CD4-positive, alpha-beta T cell treated with Interleukin-15 for 1 hour (primary cell): Measurements from ENCODE around the gene LCNL1.
"Not testable (repeated sequence)": the region's sequence is repeated elsewhere in the genome, so short reads cannot be mapped to it uniquely, and the experiment has no call there.

Source experiments
- DNase-seq: peaks from one replicate; pipeline ENCODE4 v3.0.0-alpha.2; 2020

LCNL1 gene

DNA sequence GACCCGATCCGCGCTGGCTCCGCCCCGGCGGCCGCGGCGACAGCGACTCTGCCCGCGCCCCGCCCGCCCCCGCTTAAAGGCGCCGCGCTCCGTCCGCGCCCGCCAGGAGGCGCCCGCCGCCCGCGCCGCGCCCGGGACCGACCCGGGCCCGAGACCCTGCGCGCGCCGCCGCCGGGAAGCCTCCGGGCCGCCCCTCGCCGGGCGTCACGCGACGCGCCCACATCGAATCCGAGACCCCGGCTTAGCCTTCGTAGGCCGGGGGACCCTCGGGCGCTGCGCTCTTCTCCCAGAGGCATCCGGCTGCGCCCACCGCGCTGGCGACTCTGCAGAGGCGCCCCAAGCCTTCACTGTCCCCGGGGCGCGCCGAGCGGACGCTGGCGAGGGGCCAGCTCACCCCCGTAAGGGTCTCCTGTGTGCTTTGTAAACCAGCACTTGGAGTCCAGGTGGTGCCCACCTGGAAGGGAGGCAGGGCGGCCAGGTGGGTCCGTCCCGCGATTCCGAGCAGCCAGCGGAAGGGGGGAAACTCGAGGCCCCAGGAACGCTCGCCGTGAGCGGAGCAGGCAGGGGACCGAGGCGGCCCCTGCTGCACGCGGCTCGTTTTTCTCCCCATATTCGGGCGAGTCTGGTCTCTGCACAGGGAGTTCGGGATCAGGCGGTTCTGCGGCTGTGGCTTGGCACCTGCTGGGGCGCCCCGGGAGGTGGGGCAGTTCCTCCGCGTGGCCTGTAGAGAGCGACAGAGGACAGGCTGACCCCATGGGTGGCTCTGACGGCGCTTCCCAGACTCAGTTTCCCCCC lies 45.7 kb downstream of the LCNL1 start:
- DNase-seq = peak; percentile 69

DNA sequence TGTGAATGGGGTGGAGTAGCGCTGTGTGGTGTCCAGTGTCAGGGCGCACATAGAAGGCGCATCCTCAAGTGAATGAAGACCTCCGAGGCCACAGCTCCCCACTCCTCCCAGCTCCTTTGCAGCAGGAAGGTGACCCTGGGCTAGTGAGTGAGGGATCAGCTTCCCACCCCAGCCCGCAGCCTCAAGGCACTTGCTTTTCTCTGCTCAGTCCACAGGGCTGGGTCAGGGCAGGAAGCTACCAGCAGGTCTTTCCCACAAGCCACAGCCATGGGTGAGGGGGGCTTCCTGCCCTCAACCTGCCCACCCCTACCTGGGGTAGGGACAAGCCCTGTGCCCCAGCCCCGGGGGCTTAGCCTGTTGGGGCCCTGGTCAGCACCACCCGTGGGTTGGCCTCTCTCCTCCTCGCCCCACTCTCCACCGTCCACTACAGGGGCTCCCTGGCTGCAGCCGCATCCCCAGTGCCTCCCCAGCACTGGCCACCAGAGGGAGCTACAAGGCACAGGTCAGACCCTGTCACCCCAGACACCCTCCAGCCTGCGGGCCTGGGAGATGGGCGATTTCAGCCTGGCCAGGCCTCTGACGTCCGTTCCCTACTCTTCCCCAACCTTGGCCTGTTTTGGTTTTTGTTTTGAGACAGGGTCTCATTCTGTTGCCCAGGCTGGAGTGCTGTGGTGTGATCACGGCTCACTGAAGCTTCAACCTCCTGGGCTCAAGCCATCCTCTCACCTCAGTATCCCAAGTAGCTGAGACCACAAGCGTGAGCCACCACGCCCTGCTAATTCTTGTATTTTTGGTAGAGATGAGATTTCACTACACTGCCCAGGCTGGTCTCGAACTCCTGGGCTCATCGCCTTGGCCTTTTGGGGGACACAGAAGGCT lies 46.5 kb downstream of the LCNL1 start:
- peak; percentile 70 for DNase-seq

DNA sequence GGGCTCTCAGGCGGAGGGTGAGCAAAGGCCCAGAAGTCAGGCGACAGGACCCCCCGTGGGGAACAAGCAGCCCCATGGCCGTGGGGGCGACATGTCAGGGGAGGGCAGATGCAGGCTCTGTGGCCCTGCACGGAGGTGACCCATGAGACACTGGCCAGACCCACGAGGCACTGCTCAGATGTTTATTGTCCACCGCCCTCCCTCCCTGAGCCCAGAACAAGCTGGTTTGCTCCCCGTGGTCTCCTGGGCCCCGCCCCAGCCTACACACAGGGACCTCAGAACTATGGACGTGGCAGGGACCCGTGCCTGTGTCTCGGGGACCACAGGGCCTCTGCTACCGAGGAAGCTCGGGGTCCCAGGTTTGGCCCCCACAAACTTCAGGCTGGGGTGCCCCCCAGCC lies 47.2 kb downstream of the LCNL1 start:
- DNase-seq = no peak

DNA sequence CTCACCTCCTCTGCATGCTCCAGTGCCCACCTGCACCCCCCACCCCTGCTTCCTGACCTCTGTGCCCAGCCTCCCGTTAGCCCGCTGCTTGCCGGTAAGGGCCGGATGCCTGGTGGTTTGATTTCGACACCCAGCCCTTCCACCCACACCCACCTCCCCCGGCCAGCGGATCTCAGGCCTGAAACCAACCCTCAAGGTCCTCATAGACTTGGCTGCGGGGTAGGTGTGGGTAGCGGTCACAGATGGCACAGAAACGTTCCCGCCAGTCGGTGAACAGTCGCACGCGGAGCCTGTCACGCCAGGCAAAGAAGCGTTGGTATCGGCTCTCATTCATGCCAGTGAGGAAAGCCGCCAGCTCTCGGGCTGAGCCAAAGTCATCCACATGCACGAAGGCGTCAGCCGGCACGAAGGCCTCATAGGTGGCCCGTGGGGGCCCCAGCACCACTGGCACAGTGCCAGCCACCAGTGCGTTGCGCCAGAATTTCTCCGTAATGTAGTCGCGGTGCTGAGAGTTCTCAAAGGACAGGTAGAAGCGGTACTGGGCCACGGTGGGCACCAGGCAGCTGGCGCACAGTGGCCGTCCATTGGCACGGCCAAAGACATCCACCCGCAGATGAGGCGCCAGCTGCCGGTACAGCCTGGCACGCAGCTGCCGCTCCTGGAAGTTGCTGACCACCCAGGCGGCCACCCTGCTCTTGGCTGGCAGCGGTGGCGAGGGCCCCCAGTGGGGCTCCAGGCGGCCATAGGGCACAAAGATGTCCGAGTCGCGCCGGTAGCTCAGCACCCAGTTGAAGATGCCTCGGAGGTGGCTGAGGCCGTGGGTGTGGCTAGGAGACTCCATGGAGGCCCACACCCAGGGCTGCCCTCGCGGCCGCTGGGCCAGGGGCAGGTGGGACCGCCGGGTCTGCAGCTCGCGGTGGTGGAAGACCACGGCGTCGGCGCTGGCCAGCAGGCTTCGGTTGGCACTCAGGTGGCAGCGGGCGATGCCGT lies 48.0 kb downstream of the LCNL1 start:
- DNase-seq = peak; percentile 67

DNA sequence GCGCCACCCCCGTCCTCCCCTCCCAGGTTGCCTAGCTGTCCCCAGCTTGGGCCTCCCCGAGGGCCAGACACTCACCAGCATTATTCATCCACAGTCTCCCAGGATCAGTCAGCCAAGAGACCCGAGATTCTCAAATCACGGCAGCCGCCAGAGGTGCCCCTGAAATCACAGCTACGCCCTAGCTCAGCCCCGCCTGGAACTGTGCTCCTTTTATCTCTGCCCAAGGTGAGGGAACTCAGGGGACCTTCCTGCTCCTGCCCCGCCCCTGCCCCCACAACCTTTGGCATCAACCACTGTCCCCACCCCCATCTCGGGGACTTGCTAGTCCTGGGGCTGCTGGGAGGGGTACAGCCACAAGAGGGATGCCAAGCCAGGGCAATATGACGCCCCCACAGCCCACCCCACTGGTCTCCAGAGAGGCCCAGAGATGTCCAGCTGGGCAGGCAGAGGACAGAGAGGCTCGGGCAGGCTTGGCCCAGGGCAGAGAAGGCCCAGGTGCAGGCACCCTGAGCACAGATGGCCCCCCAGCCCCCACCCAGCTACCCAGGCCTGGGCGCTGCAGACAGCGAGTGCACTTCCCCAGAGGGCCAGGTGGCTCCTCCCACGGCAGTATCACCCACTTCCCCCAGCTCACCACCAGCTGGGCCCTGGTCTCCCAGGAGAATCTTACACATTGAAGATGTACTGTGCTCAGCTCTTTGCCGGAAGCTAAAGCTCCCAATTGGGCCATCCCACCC lies 49.3 kb downstream of the LCNL1 start, which contains the start of gene FUT7:
Gene FUT7, minus strand, starts transcription at position 185 of the 737 bp plus-strand sequence. Its CDS starts 97 bp downstream, at position 88.
- peak; percentile 61 for DNase-seq

DNA sequence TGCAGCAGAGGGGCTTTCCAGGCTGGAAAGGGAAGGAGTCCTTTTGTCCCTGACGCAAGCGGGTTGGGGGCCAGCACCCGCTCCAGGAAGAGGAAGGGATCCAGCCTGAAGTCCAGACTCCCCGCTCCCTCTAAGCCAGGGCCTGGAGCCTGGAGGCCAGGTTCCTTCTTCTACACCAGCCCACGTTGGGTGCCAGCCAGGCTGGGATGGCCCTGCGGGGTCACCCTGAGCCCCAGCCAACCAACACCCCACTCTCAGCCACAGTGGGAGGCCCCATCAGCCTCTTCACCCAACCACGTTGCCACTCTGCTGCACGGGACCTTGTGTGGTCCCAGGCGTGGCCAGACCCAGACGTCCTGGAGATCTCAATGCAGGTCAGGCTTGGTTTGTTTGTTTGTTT lies 50.1 kb downstream of the LCNL1 start:
- peak; percentile 74 for DNase-seq

DNA sequence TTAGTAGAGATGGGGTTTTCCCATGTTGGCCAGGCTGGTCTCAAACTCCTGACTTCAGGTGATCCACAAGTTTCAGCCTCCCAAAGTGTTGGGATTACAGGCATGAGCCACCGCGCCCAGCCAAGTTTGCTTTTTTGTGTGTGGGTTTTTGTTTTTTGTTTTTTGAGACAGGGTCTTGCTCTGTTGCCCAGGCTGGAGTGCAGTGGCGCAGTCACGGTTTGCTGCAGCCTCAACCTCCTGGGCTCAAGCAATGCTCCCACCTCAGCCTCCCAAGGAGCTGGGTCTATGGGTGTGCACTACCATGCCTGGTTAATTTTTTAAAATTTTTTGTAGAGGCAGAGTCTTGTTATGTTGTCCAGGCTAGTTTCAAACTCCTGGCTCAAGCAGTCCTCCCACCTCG lies 50.7 kb downstream of the LCNL1 start:
- not testable (repeated sequence) for DNase-seq

DNA sequence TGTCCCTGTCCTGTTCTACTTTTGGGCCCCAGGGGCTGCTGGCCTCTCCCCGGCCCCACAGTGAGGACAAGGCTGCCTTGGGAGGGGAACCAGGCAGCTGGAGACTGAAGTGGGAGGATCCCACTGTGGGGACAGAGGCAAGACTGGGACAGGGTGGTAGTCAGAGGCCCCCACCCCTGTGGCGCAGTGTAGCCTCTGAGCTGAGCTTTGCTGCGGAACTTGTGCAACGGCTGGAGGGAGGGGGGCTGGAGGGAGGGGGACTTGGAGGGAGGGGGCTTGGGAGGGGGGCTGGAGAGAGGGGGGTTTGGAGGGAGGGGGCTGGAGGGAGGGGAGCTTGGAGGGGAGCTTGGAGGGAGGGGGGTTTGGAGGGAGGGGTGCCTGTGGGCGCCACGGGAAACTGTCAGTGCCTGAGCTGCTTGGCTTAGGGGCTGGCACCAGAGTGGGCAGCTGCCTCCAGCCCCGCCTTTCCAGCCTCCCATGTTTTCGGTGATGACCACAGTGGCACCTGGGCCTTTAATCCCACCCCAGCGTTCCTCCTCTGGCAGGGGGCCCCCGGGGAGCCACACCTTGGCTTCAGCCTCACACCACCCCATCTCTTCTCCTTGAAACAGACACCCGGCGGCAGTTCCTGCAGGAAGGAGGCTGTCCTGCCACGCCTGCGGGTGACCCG lies 51.4 kb downstream of the LCNL1 start:
- peak; percentile 25 for DNase-seq

DNA sequence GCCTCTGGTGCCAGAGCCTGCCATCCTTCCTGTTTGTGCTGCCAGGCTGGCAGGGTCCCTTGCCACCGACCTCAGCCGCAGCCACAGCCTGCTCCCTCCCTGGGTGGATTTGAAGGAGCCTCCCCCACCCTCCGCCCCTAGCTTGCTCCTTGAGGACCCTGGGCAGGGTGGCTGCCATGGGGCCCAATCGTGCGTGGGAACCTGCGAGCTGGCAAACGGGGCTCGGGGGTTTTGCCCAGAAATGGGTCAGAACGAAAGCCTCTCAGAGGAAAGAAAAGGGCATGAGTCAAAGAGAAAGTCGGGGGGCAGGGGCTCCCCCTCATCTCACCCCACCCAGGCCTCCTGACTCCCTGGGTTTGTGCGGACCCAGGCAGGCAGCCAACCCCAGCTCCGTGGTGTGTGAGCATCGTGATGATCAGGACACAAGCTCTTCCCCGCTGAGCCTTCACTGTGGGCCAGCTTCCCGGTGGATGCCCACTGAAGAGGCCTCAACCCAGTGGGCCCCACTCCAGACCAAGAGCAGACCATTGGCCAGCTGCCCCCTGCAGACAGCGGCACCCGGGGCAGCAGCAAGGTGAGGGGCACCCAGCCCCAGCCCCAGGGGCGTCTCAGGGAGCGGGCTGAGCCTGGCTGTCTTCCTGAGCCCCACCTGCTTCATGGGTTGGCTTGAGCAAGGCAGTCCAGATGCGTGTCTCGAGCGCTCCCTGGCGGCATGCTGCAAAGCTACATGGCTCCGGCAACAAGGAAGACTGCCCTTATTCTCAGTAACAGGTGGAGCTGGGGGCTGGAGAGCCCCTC lies 52.1 kb downstream of the LCNL1 start:
- DNase-seq = peak; percentile 87
